ENCODE results near the gene PBX1.

PBX1 gene

GRCh38 chr1:164643018-164643417 lies 84.0 kb downstream of the PBX1 start:
- TF ChIP-seq EZH2 (IDR thresholded peaks at IDR 0.05; ENCODE audit: borderline replicate concordance, low read depth, low read length, severe bottlenecking) (no peak), CTCF (IDR thresholded peaks at IDR 0.05; ENCODE audit: borderline replicate concordance, extremely low read depth, low read length, poor library complexity, severe bottlenecking) (no peak)
- Histone ChIP-seq H3K4me1 (ENCODE audit: insufficient read depth, low read length) (no peaks in the 10 kb centered on the region), H3K79me2 (ENCODE audit: insufficient read depth, low read length) (no peaks in the 10 kb centered on the region), H2AFZ (ENCODE audit: low read depth, low read length) (no peak overlapping the region), H3K27me3 (ENCODE audit: insufficient read depth, low read length, poor library complexity) (peaks cover 3% of the 10 kb centered on the region), H3K27ac (ENCODE audit: low read length) (no peak overlapping the region), H3K9me3 (ENCODE audit: insufficient read depth, low read length, severe bottlenecking) (no peaks in the 10 kb centered on the region), H3K36me3 (ENCODE audit: insufficient read depth, low read length) (no peaks in the 10 kb centered on the region), H3K9ac (ENCODE audit: low read depth, low read length) (no peak overlapping the region), H3K4me3 (ENCODE audit: low read depth in 1 of 2, low read length in 2 of 2) (no peak overlapping the region), H4K20me1 (ENCODE audit: insufficient read depth, low read length) (no peaks in the 10 kb centered on the region), H3K4me2 (ENCODE audit: insufficient read depth, low read length) (no peak overlapping the region)
- no peak for ATAC-seq (ENCODE audit: insufficient read depth, low read depth)
- DNase-seq = no peak

- no peak for ATAC-seq (ENCODE audit: insufficient read depth, low read depth)
- H3K4me1 ChIP-seq (ENCODE audit: insufficient read depth, low read length) = no peaks in the 10 kb centered on the region
Measured at GRCh38 chr1:164644268-164644667, 85.3 kb downstream of the PBX1 start.

GRCh38 chr1:164644774-164645644 lies 86.0 kb downstream of the PBX1 start:
- Histone ChIP-seq H3K4me2 (ENCODE audit: insufficient read depth, low read length) (no peak overlapping the region), H3K79me2 (ENCODE audit: insufficient read depth, low read length) (no peaks in the 10 kb centered on the region), H3K9ac (ENCODE audit: low read depth, low read length) (no peak overlapping the region), H3K27ac (ENCODE audit: low read length) (no peak overlapping the region), H3K27me3 (ENCODE audit: insufficient read depth, low read length, poor library complexity) (peaks cover 3% of the 10 kb centered on the region), H3K4me1 (ENCODE audit: insufficient read depth, low read length) (no peaks in the 10 kb centered on the region), H3K36me3 (ENCODE audit: insufficient read depth, low read length) (no peaks in the 10 kb centered on the region), H3K4me3 (ENCODE audit: low read depth in 1 of 2, low read length in 2 of 2) (no peak overlapping the region), H4K20me1 (ENCODE audit: insufficient read depth, low read length) (no peaks in the 10 kb centered on the region), H3K9me3 (ENCODE audit: insufficient read depth, low read length, severe bottlenecking) (no peaks in the 10 kb centered on the region), H2AFZ (ENCODE audit: low read depth, low read length) (no peak overlapping the region)
- no peak for TF ChIP-seq CTCF (IDR thresholded peaks at IDR 0.05; ENCODE audit: borderline replicate concordance, extremely low read depth, low read length, poor library complexity, severe bottlenecking)
- TF ChIP-seq EZH2 (IDR thresholded peaks at IDR 0.05; ENCODE audit: borderline replicate concordance, low read depth, low read length, severe bottlenecking) = no peak
- ATAC-seq (ENCODE audit: insufficient read depth, low read depth) = no peak
- no peak for DNase-seq

More at GRCh38 chr1:164644268-164644667, 85.3 kb downstream of the PBX1 start:
- H2AFZ ChIP-seq (ENCODE audit: low read depth, low read length) = no peak overlapping the region
- no peaks in the 10 kb centered on the region for H3K36me3 ChIP-seq (ENCODE audit: insufficient read depth, low read length)
- H3K27ac ChIP-seq (ENCODE audit: low read length) = no peak overlapping the region
- H3K27me3 ChIP-seq (ENCODE audit: insufficient read depth, low read length, poor library complexity) = peaks cover 3% of the 10 kb centered on the region
- no peak overlapping the region for H3K4me2 ChIP-seq (ENCODE audit: insufficient read depth, low read length)
- H3K4me3 ChIP-seq (ENCODE audit: low read depth in 1 of 2, low read length in 2 of 2) = no peak overlapping the region
- H3K9ac ChIP-seq (ENCODE audit: low read depth, low read length) = no peak overlapping the region
- H3K9me3 ChIP-seq (ENCODE audit: insufficient read depth, low read length, severe bottlenecking) = no peaks in the 10 kb centered on the region
- H4K20me1 ChIP-seq (ENCODE audit: insufficient read depth, low read length) = no peaks in the 10 kb centered on the region
- no peak for TF ChIP-seq EZH2 (IDR thresholded peaks at IDR 0.05; ENCODE audit: borderline replicate concordance, low read depth, low read length, severe bottlenecking)
- TF ChIP-seq CTCF (IDR thresholded peaks at IDR 0.05; ENCODE audit: borderline replicate concordance, extremely low read depth, low read length, poor library complexity, severe bottlenecking) = no peak
- H3K79me2 ChIP-seq (ENCODE audit: insufficient read depth, low read length) = no peaks in the 10 kb centered on the region
- DNase-seq = no peak

Measured in DND-41 (cell line).